HG02678 (cell line): ENCODE results near the gene GET3.
A peak's percentile ranks its signal among the peaks of the same experiment; 100 is the strongest.
"Not testable (repeated sequence)": the region's sequence is repeated elsewhere in the genome, so short reads cannot be mapped to it uniquely, and the experiment has no call there.

Experiments
- ATAC-seq: cut with Tn5 transposase; IDR thresholded peaks from one replicate; pipeline ENCODE4 v1.9.1; 2021; ENCODE audit warnings: mild to moderate bottlenecking, moderate library complexity; ENCODE audit not compliant: unreplicated experiment

Gene GET3

DNA sequence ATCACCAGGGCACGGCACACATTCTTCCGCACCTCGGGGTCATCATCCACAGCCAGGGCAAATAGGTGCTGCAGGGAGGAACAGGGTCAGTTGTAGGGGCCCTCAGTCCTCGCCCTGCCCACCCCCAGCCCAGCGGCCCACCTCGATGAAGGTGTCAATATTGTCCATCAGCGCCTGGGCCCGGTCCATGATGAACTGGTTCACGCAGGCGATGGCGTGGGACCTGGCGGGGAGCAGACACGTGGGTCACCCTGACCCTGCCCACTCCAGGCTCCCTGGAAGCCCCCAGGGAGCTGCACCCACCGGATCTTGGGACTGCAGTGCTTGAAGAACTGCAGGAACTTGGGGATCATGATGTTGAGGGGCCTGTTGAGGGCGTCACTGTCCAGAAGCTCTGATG, 22.2 kb upstream of the GET3 start:
- ATAC-seq, result no peak

DNA sequence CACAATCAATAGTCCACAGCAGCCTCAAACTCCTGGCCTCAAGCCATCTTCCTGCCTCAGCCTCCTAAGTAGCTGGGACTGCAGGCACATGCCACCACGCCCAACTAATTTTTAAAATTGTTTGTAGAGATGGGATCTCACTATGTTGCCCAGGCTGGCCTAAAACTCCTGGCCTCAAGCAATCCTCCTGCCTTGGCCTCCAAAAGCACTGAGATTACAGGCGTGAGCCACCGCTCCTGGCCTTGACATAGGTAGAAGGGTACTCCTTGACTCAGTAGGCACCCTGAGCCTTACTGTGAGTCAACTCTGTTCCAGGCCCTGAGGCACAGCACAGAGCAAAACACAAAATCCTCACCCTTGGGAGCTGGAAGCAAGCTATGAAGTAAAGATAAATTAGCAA, 21.4 kb upstream of the GET3 start:
- ATAC-seq, result no peak

DNA sequence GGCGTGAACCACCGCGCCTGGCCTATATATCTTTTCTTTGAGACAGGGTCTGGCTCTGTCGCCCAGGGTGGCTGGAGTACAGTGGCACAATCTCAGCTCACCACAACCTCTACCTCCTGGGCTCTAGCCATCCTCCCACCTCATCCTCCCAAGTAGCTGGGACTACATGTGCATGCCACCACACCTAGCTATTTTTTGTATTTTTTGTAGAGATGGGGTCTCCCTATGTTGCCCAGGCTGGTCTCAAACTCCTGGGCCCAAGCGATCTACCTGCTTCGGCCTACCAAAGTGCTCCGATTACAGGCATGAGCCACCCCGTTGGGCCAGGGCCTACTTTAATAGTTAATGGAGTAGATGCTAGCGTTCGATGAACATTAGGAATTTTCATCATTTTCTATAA, 17.0 kb upstream of the GET3 start:
- ATAC-seq, result no peak

DNA sequence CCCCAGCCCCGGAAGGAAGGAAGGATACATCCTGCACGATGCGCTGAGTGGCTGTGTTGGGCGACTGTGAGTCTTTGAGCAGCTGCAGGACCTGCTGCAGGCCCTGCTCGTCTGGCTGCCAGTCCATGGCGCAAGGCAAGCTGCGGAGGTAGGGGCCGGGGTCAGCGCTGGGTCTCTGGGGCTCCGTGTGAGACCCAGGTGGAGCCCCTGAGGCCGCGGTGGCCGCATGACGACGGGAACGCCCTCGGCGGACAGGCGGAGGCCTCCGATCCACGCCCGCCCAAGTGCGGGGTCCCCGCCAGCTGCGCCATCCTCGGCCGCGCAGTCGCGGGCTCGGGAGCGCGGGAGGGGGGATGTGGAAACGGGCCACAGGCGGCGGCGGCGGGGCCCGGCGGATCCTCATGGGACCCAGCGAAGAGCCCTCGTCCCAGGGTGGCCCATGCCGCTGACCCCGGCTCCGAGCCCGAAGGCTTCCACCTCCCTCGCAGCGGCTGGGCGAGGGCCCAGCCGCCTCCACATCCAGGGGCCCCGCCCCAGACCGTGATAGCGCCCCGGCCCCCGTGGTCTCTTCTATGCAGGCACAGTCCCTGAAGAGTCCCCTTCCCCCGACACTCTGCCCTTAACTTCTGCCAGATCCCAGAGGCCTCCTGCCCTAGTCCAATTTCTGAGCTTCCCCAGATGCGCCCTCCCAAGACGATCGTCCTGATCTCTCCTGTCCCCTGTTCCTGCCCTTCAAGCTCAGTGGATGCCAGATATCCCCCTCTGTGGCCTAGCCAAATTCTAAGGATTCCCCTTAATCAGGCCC, 16.2 kb upstream of the GET3 start:
- ATAC-seq, result no peak

DNA sequence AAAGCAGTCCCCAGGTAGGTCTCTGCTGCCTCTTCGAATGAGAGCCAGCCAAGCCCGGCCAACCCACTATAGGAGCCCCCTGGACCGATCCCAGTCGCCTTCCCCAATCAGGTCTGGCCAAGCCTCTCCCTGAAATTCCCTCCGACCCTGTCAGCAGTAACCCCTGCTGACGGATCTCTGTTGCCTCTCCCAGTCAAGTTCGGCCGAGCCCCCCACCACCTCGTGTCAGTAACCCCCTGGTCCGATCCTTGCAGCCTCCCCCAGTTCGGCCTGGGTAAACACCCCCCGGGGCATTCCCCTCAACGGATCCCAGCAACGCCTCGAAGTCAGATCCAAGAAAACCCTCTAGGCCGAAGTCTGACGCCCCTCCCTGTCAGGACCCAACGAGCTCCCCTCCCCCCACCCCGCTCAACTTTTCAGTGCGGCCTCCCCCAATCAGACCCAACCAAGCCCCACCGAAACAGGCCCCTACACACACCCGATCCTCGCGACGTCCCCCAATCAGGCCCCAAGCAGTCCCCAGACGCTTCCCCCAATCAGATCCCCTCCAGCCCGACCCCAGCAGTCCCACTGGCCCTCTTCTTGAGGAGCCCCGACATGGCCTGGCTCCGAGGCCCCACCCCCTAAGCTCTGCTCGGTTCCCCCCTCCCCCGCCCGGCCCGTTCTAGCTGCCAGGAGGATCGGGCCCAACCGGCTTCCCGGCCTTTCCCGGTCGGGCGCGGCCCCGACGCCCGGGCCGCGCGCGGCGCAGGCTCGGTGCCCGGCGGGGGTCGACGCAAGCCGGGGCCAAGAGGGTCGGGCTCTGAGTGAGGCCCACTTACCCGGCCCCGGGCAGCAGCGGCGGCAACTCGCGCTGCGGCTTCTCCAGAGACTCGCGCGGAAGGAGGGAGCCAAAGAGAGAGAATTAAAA, 15.4 kb upstream of the GET3 start:
- peak; percentile 31 for ATAC-seq

DNA sequence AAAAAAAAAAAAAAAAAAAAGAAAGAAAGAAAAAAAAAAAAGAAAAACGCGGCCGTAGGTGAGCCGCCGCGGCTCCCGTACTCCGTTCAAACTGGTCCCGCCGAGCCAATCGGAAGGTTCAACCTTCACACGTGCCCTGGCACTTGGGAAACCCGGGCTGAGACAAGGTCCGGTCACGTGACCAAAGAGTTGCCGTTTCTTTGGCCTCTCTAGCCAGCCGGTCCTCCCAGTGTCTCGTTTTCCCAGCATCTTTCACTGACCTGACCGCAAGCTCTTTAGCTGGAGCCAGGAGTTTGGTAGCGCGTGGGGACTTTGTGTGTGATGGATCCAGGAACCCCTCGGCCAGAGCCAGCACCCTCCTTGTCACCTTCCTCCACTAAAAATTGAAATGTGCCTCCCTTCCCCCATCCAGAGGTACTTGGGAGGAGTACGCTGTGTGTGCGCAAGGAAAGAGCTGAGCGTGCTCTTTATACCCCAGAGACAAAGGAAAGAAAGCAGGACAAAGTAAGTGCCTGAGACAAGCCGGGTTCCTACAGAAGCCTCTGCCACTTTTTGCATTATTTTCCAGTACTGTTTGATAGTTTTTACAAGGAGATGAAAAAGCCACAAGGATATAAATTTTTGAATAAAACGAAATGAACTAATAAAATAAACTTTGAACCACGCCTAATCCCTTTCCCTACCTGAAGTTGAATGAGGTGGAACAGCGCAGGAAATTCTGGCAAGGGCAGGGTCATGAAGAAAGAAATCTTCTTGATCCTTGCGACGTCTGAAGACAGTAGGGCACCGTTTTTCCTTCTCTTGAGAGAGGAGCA, 14.5 kb upstream of the GET3 start:
- ATAC-seq, result peak; percentile 84

DNA sequence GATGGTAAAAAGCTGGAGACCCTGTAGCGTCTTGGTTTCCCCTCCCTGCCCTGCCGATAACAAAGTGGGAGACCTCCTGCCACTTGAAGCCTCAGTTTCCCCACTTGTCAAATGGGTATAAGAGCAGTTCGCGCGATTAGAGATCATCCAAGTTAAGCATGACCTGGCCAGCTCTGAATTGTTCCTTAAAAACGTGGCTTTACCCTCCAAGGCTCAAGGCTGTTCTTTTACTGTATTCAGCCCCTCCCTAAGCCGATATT, 14.0 kb upstream of the GET3 start:
- no peak for ATAC-seq

DNA sequence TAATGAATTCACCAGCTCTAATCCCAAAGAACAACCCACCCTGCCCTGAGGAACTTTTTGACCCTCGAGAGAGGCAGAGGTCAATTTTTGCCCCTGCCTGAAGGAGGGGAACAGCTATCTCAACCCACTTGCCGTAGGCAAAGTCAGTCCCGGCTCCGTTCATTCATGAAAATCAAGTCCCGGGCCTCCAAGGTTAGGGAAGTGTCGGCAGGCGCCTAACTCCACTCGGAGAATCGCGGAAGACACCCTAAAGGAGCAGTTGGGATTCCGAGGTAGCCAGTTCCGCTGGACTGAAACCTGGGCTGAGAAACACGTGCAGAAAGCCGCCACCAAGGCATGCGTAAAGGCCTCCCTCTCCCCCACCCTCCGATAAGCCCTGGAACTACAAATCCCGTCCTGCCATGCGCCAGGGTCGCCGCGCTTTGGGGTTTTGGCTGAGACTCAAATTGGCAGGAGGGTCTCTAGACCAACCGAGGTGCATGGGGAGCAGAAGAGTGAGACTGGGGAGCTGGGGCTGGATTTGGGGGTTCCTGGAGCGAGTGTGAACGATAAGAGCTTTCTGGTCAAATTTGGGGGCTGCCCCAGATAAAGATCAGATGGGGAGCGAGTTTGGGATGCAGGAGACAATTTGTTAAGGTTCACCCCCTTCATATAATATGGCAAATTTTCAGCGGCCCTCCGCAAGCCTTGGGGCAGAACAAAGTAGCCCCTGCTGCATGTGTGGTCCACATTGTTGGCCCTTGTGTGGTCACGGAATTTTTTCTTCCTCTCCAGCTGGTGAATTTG, 13.5 kb upstream of the GET3 start, which contains the start of gene TNPO2:
Gene TNPO2 (minus strand): TSS at position 292 of the 786 bp plus-strand sequence. CDS start 2,955 bp downstream, outside the sequence.
- ATAC-seq, result no peak

DNA sequence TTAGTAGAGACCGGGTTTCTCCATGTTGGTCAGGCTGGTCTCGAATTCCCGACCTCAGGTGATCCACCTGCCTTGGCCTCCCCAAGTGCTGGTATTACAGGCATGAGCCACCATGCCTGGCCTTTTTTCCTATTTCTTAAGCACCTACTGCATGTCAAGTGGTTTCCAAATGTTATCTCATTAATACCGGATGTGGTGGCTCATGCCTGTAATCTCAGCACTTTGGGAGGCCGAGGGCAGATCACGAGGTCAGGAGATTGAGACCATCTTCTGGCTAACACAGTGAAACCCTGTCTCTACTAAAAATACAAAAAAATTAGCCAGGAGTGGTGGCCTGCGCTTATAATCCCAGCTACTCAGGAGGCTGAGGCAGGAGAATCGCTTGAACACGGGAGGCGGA, 11.7 kb upstream of the GET3 start:
- ATAC-seq, result not testable (repeated sequence)

DNA sequence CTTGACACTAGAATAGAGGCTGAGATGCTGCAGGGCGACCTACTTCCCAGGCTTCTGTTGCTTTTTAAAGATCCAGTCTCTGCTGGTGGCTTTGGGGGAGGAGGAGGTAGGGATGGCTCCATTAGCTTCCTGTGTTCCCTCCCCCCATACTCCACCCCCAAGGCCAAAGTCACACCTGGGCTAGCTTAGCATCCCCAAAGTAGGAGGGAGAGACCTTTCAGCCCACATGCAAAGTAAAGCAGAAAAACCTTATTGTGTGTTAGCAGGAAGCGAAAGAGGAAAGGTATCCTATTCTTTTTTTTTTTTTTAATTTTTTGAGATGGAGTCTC, 10.3 kb upstream of the GET3 start:
- no peak for ATAC-seq

DNA sequence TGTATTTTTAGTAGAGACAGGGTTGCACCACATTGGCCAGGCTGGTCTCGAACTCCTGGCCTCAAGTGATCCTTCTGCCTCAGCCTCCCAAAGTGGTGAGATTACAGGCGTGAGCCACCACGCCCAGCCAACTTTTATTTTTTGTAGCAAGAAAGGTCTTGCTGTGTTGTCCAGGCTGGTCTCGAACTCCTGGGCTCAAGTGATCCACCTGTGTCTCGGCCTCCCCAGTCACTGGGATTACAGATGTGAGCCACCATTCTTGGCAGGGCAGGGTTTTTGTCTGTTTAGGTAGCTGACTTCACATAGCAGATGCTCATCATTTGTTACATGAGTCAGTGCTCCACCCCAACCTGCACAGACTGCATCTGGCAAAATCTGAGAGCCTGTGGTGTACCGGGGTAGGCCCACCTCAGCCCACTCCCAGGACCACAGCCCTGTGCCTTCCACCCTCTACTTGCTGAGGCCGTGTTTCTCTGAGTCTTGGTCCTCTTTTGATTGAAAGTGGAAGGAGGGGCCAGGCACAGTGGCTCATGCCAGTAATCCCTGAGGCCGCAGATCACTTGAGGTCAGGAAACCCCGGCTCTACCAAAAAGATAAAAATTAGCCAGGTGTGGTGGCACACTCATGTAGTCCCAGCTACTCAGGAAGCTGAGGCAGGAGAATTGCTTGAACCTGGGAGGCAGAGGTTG, 9.4 kb upstream of the GET3 start:
- no peak for ATAC-seq

DNA sequence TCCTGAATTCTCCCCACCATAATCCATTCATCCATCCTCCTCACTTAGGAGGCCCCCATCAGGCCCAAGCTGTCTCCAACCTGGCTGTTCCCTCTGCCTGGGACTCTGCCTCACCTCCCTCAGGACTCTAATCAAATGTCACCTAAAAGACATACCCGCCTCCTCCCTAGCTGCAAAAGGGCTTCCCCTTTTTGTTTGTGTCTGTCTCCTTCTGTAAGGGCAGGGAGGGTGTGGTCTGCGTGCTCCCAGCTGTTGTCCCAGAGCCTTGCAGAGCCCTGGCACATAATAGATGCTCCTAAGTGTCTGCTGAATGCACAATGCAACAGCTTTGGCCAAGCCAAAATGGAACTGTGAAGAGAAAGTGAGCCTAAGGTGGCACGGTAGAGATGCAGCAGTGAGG, 7.2 kb upstream of the GET3 start:
- no peak for ATAC-seq

DNA sequence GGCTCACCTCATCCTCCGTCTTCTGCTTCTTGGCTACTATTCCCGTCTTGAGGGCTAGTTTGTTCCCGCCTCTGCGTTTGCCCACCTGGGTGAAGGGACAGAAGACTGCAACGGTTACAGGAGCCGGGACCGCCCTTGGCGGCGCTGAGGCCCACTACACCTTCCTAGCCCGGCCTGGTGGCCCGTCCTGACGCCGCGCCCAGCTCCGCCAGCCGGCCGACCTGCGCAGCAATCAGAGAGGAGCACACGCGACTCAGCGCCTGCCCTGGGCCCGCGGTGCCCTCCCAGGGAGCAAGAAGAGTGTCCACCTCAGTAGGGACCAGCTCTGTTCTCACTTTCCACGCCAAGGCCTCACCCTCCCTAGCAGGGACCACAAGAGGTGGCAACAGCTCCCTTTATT, 6.0 kb upstream of the GET3 start:
- no peak for ATAC-seq

DNA sequence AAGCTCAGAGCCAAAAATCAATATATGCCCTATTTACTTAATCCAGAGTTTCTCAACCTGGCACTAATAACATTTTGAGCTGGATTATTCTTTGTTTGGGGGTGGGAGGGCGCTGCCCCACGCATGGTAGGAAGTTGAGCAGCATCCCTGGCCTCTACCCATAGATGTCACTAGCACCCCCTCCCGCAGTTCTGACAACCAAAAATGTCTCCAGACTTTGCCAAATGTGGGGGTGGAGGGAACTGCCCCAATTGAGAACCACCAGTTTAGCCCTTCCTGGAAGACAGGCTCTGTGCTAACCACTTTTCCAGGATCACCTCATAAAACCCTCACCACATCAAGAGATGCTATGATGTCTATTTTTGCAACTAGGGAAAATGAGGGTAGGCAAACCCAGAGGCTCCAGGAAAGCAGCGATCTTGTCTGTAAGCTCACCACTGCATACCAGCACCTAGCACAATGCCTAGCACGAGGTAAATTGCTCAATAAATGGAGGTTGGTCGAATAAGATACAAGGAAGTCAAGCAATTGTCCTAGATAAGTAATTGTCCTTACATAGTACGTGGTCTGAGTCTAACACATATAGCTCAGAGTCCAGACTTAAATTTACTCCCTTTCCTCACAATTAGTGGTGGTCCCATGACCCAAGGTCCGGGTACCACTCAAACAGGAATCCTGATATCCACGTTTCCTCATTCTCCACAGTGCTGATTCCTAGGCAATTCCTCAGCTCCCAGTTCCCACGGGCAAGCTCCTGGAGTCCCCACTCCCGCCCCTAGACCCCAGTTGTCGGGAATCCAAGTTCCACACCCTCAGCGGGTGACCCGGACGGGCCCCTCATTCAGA, 3.7 kb upstream of the GET3 start:
- ATAC-seq, result no peak

DNA sequence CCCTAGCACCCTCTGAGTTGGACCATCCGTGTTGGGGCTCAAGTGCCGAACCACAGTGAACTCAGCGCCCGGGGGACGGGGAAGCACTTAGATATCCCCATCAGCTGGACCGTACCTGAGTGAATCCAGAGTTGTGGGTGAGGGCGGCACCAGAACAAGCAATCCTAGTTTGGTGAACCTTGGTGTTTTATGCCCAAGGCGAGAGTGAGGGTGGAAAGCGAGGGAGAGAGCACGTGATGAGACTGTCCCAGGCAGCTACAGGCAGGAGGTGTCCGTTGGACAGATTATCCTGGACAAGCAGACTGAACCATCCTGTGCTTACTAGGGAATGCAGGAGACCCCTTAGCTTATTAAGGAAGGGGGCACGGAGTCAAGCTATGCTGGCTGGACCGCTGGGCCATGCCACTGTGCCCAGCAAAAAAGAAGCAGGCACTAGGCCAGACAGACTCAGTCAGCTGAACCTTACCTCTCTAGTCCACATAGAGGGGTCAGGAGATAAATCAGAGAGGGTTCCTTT, 596 bp downstream of the GET3 start:
- ATAC-seq, result no peak

DNA sequence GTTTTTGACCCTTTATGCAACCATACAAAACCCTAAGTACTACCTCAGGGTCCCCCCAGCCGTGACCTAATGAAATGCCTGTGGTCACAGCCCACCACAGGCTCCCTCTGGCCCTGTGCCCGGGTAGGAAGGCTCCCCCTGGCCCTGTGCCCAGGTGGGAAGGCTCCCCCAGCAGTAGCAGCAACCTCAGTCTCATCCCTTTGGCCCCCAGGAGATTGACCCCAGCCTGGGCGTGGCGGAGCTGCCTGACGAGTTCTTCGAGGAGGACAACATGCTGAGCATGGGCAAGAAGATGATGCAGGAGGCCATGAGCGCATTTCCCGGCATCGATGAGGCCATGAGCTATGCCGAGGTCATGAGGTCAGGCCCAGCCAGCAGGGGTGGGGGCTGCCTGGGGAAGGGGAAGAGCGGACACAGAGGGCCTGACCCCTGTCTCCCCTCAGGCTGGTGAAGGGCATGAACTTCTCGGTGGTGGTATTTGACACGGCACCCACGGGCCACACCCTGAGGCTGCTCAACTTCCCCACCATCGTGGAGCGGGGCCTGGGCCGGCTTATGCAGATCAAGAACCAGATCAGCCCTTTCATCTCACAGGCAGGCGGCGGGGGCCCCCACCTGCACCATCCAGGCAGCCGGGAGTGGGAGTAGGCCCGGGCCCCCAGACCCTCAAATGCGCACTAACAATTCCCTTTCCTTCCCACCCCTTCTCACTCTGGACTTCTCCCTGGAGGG, 8.0 kb downstream of the GET3 start:
- no peak for ATAC-seq

DNA sequence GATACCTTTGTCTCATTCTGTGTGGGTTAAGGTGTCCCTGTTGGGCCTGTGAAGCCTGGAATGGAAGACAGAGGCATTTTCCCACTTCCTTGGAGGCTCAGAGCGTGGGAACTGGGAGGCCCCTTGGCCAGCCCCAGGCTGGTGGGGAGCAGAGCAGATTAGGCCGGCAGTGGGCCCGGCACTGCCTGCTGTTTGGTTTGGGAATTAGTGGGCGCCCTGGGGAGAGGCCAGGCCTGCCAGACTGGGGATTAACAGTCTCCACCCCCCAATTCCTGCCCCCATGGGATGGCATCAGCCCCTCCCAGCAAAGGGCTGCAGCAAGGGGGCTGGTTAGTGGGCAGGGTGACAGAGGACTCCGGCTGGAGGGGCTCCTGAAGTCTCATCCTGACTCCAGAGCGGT, 11.2 kb downstream of the GET3 start:
- no peak for ATAC-seq

DNA sequence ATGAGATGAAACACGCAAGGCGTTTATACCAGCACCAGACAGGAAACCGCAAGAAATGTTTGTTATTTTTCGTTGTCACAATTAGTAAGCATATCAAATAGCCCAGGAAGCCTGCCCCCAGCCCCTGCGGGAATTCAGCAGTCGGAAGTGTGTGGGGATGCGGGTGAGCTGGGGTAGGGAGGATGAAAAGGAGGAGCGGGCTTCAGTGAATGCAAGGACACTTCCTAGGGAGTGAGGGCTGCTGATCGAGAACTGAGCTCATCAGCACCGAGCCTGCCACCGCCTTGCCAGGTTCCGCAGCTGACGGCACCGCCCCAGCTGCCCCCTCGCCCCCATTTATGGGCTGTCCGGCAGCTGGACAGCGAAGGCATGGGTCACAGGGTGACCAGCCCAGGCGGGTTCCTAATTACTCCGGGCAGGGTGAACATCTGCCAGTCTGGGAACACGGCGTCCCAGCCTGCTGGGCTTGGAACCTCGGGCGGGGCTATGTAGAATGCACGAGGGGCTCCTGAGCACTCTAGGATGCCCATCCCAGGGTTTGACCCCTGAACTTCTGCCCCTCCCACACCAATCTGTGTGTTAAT, 12.7 kb downstream of the GET3 start:
- ATAC-seq, result no peak
